Activated CD4-positive, alpha-beta T cell treated with anti-CD3 and anti-CD28 coated beads, Interleukin-10, Interleukin-2, amounts not matched to agents 100 ng/mL and 50 ng/mL, durations not matched to agents 16 hours and 8 hours (primary cell): ENCODE data around the gene INPP5J.
"Not testable (repeated sequence)": the region's sequence is repeated elsewhere in the genome, so short reads cannot be mapped to it uniquely, and the experiment has no call there.

Experiments
- DNase-seq: peaks from one replicate; pipeline ENCODE4 v3.0.0-alpha.2; 2020

Gene INPP5J

DNA sequence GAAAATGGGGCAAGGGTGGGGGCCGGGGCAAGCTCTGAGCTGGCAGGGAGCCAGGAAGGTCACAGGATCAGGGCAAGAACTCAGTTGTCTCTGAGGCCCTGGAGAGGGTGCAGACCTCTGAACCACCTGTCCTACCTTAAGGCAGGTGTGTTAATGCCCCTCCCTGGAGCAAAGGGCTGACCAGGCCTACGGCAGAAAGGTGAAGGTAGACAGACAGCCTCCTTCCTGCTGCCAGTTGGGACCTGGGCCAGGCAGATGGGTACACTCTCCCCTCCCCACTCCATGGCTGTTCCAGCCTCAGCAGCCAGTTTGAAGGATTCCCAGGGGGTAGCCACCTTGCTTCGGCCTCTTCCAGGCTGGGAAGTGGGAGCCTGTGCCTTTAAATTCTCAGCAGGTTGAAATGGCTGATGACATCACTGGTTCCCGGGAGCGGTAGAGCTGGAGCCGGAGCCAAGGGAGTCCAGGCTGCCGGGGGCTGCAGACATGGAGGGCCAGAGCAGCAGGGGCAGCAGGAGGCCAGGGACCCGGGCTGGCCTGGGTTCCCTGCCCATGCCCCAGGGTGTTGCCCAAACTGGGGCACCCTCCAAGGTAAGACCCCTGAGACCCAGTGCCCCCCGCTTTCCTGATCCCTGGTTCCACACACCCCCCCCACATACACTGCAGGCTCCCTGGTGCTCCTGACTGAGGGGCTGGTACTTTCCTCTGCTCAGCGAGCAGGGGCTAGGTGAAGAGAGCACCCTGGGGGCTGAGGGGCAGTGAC, at the start of gene INPP5J:
Gene INPP5J, plus strand, starts transcription at position 435 of the 760 bp plus-strand sequence. Its CDS starts 49 bp downstream, at position 484.
- no peak for DNase-seq

DNA sequence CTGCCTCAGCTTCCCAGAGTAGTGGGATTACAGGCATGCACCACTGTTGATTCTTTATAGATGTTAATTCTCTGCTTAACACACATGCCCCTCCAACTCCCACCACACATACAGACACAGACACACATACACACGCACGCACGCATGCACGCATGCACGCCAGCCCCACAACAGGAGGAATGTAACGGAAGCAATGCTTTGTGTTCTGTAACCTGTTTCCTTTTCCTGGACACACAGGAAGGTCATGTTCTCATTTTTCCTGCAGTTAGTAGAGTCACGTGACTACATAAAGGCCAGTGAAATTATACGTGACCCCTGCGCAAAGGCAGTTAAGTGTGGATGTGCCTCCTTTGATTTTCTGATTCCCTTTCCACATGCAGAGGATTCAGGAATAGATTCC, 49.6 kb upstream of the INPP5J start:
- DNase-seq = not testable (repeated sequence)

DNA sequence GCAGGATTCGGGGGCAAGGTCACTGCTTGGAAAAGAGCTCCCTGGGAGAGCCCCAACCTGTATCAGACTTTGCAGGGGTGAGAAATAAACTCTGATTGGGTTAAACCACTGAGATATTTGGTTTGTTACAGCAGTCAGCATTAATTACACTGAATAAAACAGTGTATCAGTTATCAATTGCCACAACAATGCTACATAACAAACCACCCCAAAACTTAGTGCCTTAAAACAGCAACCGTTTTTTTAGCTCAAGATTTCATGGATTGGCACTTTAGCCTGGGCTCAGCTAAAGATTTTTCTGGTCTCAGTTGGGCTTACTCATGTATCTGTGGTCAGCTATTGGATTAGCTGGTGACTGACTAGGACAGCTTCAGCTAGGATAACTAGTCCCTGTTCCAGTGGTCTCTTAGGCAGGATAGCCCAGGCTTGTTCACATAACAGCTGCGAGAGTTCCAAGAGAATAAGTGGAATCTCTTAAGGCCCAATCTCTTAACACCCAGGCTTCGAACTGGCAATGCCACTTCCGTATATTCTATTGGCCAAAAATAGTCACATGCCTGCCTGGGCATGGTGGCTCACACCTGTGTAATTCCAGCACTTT, 49.1 kb upstream of the INPP5J start:
- not testable (repeated sequence) for DNase-seq

- no peak for DNase-seq
Measured at GRCh38 chr22:31075961-31076360, 46.8 kb upstream of the INPP5J start.

DNA sequence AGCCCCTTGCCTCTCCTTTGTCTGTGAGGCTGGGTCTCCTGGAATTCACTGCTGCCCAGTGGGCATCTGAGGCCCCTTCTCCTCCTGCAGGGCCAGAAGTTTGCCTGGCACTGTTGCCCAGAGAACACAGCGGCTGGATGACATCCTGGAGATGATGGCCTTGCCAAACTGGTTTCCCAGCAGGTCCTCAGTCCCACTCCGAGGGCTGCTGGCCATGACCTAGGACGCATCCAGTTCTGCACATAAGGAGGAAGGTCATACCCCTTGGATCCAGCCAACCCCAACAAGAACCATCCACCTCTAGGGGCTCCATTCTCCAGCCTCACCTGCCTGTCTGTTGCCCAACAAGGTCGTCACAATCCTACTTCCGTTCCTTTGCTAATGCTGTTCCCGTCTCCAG, 45.1 kb upstream of the INPP5J start:
- DNase-seq = no peak

DNA sequence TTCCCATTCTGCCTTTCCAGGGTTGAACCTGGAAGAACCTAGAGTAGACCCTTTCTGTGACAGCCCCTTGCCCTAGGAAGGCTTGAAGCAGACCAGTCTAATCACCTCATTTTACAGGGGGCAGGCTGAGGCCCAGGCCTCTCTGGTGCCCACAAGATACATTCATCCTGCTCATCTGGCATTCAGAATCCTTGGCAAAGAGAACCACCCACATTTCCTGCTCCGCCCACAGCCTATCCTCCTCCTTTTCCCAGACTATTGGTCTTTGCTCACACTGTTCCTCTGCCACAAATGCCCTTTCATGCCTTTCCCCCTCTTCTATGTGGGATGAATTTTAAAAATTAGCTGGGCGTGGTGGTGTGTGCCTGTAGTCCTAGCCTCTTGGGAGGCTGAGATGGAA, 44.4 kb upstream of the INPP5J start:
- not testable (repeated sequence) for DNase-seq

DNA sequence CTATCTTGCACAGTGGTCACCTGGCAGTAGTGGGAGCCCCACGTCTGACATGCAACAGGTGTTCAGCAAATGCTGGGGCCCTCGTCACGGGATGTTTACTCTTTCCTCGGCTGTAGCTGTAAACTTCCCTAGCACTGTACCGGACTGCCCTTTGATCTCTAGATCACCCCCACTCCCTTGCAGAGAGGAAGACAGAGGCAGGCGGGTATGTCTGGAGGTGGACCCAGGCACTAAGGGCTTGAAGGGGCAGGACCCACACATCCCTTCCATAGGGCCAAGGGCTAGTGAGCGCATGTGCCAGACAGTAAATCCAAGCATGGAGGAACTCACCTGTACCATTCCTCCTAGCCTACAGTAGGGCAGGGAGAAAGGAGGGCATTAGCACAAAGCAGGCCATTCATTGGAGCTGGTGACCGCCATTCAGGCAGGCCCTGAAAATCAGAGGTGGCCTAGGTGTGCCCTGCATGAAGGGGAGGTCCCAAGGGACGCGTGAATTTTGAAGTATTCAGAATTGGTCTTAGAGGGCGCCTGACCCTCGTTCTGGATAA, 43.6 kb upstream of the INPP5J start:
- no peak for DNase-seq

GRCh38 chr22:31080164-31080847, 42.5 kb upstream of the INPP5J start:
- no peak for DNase-seq

- peak; percentile 89 for DNase-seq
Measured at GRCh38 chr22:31080848-31081649, 41.7 kb upstream of the INPP5J start, which contains the start of gene SMTN. TSS of gene SMTN (plus strand) at chr22:31081318. CDS start at chr22:31083259, 1,941 bp downstream.

- no peak for DNase-seq
Measured at GRCh38 chr22:31081963-31082605, 40.7 kb upstream of the INPP5J start.

- peak; percentile 60 for DNase-seq
Measured at GRCh38 chr22:31082606-31083376, 40.0 kb upstream of the INPP5J start.

GRCh38 chr22:31083377-31083768, 39.4 kb upstream of the INPP5J start:
- DNase-seq = no peak

DNA sequence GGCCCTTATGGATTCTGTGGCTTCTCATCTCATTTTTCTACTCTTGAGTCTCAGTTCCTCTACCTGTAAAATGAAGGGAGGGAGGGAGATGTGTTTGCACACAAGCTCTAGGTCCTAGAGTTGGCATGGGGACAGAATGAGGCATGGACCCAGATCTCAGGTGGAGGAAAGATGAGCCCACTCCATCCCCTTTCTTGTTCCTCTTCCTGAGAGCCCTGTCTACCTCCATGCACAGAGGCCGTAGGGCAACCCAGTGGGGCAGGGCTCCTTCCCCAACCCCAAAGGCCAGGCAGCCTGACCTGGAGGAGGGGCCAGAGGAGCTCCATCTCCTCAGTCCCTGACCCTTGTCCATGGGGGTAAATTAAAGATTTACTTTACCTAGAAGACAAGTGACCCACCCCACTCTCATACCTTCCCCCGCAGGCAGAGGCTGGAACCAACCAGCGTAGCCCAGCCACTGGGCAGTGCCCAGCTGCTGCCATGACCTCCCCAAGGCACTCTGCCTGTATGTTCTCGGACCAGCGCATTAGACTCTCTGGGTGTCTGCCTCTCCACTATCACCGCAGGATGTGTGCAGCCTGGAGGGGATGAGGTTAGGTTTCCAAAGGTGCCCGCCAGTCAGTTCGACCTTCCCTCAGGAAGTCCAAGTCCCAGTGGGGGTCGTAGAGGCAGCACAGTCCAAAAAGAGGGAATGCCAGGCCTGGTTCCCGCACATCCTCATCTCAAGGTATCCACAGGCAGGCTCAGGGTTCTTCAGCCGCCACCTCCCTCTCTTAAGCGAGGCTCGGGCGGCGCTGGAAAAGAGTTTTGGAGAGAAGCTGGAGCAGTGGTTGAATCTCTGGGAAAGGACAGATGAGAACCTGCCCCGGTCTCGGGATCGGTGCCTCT, 38.6 kb upstream of the INPP5J start:
- DNase-seq = peak; percentile 31

- peak; percentile 92 for DNase-seq
Measured at GRCh38 chr22:31084811-31085492, 37.8 kb upstream of the INPP5J start.

DNA sequence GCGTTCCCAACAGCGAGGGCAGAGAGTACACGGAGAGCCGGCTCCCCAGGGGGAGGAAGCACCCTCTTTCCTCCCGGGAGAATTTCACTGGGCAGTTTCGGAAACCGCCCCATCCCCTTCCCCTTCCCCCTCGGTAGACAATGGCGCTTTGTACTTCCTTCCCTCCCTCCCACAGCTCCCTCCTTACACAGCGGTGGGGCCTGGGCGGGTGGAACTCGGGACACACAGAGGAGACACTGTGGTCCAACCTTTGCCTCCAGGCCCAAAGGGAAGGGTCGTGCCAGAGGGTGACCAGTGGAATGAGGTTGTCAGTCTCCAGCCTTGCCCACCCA, 37.3 kb upstream of the INPP5J start:
- no peak for DNase-seq

DNA sequence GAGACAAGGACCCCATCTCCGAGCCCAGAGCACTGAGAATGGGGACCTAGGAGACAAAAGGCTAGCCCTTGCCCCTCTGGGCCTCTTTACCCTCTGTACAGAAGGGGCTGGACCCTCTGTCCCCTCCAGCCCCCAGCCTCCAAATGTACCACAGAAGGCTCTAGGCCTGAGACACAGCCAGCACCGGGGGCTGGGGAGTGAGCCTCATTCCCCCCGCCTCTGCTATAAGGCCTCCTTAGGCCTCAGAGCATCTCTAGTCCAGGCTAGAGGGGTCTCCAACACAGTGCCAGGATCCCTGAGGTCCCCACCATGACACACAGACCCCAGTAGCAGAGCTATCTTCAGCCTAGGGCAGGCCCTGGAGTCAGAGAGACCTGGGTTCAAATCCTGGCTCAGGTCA, 36.8 kb upstream of the INPP5J start:
- DNase-seq = no peak

DNA sequence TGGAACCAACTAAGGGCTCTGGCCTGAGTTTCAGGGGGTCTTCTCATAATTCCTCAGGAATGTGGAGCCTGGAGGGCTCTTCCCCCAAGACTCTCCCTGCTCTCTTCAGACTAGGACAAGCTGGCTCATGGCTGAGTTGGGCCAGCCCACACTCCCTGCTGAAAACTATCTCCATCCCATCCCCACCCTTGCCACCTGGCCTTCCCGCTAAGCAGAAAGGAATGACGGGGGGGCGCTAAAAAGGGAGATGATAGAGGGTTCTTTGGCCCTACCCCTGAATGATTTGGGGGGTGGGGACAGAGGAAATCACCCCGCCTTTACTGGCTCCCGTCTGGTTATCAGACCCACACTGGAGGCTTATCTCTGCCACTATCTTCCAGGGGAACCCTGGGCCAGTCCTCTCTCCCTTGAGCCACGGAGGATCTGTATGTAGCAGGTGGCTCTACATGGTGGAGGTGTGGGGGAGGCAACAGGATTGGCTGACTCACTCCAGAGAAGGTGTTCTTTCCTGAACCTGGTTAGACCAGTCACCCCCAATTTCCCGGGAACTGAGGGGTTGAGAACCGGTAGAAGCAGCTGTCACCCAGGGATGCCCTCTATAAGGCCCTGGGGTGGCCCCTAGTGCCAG, 35.9 kb upstream of the INPP5J start:
- no peak for DNase-seq

DNA sequence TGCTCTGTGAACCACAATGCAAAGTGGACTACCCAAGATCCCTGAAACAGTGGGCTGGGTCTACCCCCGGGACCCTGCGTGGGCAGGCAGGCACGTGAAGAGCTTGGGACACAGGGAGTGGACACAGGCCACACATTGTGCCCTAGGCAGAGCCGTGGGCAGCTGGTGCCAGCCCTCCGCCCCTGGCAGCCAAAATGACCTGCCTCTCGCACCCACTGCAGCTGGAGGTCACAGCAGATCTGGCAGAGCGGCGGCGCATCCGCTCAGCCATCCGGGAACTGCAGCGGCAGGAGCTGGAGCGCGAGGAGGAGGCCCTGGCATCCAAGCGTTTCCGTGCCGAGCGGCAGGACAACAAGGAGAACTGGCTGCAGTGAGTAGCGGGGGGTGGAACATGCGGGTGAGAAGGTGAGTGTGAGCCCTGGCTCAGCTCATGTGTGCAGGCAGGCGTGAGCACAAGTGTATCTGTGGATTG, 35.0 kb upstream of the INPP5J start:
- no peak for DNase-seq
